NB4 (cell line): Measurements from ENCODE around the gene ARID5A.

Experiments
- DNase-seq: peaks from one replicate; pipeline ENCODE4 v3.0.0; 2010; ENCODE audit warnings: low read depth
- H3K4me3 ChIP-seq: one replicate; pipeline ENCODE4 v1.5.1; 2011; ENCODE audit warnings: mild to moderate bottlenecking, low read depth, low read length, moderate library complexity
- MYC ChIP-seq: IDR thresholded peaks from 2 replicates; pipeline ENCODE4 v1.6.1; 2011; ENCODE audit warnings: low read depth, low read length
- POLR2A ChIP-seq: IDR thresholded peaks from 2 replicates; pipeline ENCODE4 v1.6.1; 2011; ENCODE audit warnings: mild to moderate bottlenecking; ENCODE audit not compliant: insufficient read length; ENCODE audit errors: extremely low read depth
- TF ChIP-seq, protein P1 (sequence below): IDR thresholded peaks from 2 replicates; pipeline ENCODE4 v1.6.1; 2011; ENCODE audit warnings: low read depth, low read length
- TF ChIP-seq, protein P2 (sequence below): IDR thresholded peaks from one replicate; pipeline ENCODE4 v1.5.1; 2012; ENCODE audit warnings: low read depth, low read length

ARID5A gene

DNA sequence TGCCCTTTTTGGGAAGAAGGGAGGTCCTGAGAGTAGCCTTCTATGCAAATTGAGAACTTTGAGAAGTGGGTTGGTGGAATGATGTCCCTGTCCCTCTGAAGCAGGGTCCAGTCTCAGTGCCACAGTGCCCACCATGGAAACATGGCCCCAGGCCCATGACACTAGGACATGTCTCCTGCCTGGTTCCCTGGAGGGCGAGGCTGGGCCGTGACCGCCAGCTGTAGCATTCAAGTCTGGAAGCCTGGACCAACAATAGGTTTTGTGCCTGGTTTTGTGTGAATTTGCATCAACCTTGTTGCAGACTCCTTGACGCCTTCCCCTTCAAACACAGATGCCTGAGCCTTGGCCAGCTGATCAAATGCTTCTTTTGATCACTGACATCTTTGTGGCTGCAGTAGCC is 27.5 kb downstream of the ARID5A start:
- no peak for DNase-seq
- no peak for TF ChIP-seq MYC
- H3K4me3 ChIP-seq = no peak overlapping the region

DNA sequence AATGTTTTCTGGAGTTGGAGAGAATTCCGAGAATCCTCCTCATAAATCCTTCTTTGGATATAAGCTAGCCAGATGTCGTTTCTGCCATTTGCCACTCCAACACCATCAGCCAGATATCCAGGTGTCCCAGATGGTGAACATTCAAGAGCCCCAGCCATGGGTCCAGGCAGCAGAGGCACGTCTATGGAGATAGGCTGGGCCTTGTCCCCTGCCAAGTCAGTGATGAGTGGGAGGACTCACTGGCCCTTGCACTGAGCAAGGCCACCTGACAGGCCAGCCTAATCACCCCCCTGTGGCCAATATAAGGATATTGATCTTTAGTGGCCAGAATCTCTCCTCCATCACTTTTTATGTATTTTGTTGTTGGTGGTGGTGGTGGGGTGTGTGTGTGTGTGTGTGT is 28.0 kb downstream of the ARID5A start:
- TF ChIP-seq MYC = no peak

DNA sequence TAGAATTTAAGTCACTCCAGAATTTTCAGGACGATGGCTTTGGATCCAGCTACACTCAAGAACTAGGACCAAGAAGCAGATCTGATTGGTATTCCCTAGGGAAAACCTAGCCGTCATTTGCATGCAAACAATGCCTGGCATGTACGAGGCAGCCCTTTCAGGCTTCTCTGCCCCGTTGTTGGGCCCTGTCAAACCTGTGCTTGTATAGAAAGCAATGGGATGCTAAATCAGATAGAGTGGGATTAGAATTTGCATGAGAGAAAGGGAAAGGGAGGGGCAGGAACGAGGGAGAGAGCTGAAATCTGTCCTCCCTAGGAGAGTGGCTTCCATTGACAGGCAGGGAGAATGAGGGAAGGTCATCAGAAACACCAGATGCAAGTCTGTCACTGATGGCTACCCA is 28.6 kb downstream of the ARID5A start:
- no peak overlapping the region for H3K4me3 ChIP-seq
- TF ChIP-seq POLR2A (no peak), MYC (no peak)
- TF ChIP-seq, protein P1, sequence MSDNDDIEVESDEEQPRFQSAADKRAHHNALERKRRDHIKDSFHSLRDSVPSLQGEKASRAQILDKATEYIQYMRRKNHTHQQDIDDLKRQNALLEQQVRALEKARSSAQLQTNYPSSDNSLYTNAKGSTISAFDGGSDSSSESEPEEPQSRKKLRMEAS = no peak
- TF ChIP-seq, protein P2, sequence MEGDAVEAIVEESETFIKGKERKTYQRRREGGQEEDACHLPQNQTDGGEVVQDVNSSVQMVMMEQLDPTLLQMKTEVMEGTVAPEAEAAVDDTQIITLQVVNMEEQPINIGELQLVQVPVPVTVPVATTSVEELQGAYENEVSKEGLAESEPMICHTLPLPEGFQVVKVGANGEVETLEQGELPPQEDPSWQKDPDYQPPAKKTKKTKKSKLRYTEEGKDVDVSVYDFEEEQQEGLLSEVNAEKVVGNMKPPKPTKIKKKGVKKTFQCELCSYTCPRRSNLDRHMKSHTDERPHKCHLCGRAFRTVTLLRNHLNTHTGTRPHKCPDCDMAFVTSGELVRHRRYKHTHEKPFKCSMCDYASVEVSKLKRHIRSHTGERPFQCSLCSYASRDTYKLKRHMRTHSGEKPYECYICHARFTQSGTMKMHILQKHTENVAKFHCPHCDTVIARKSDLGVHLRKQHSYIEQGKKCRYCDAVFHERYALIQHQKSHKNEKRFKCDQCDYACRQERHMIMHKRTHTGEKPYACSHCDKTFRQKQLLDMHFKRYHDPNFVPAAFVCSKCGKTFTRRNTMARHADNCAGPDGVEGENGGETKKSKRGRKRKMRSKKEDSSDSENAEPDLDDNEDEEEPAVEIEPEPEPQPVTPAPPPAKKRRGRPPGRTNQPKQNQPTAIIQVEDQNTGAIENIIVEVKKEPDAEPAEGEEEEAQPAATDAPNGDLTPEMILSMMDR = no peak
- DNase-seq = no peak

More for the DNA sequence above, 28.0 kb downstream of the ARID5A start:
- H3K4me3 ChIP-seq = no peak overlapping the region
- DNase-seq = no peak

DNA sequence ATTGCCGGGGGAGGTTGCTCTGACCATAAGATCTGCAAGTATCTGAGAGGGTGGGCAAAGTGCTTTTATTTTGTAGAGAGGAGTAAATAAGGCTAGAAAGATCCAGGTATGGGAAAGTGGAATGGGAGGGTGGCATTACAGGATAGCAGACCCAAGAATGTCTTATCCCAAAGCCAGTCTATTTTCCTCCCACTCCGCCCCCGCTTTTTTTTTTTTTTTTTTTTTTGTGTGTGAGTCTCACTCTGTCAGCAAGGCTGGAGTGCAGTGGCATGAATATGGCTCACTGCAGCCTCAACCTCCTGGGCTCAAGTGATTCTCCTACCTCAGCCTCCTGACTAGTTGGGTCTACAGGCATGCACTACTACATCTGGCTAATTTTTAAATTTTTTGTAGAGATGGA is 31.5 kb downstream of the ARID5A start:
- no peak overlapping the region for H3K4me3 ChIP-seq
- DNase-seq = no peak
- TF ChIP-seq MYC (no peak), POLR2A (no peak)
- TF ChIP-seq, protein P1 = no peak
- TF ChIP-seq, protein P2 = no peak

DNA sequence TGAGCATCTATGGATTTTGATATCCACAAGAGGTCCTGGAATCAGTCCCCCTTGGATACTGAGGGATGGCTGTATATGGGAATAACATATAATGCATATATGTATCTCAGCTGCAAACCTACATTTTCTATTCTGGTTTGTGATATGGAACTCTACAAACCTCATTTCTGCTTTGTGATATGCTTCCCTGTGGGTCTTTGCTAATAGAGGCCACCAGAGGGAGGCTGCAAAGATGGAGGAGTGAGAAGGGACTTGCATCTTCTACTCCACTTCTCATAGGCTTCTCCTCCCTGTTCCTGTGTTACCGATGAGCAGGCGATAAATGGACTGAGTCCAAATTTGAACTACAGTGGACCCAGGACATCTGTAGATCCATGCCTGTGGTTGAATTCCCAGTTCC is 37.8 kb downstream of the ARID5A start:
- DNase-seq = no peak
- H3K4me3 ChIP-seq = no peak overlapping the region
- no peak for TF ChIP-seq POLR2A
- TF ChIP-seq, protein P1 = no peak
- TF ChIP-seq MYC = no peak
- TF ChIP-seq, protein P2 = peak; percentile 23

DNA sequence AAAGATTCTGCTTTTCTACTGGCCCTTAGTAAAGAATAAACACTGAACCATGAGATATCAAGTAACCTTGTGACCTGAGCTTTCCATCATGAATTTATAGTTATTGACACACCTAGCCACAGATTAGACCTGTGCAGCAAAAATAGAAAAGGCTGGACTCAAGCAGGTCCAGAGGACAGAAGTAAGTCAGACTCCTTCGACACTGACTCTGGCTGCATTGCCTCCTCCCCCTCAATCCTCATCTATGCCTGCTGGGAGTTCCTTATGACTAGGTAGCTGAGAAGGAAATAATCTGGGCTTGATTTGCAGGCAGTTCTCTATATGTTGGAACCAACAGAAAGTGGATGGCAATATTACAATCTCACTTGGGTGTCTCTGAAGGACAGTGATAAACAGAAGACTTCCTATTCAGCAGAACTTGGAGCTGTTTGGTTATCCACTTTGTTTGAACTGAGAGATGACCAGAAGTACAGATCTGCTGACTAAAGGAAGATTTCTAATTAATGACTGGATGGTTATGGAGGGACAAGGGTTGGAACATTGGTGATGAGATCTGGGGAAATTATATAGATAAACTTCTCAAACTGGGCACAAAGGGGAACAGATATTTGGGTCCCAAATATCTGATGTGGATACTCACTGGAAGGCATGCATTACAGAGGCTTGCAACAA is 39.4 kb downstream of the ARID5A start:
- no peak overlapping the region for H3K4me3 ChIP-seq
- TF ChIP-seq POLR2A (no peak), MYC (no peak)
- TF ChIP-seq, protein P2 = no peak
- TF ChIP-seq, protein P1 = no peak
- DNase-seq = no peak

DNA sequence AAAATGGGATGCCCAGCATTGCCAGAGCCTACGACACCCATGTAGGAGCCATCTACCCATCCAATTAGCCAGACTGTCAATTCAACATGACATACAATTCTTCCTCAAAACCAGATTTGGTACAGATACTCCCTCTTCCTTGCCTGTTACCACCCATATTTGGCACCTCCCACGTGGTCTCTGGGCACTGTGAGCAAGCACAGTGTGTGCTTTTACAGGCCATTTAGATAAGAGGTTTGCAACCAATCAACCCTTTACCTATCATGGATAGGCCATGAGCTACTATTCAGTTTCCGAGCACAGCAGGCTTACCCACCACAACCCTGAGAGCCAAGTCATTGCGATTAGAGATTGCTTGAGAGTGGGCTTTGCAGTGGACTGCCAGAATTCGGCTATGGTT is 40.9 kb downstream of the ARID5A start:
- TF ChIP-seq, protein P2 = no peak
- TF ChIP-seq, protein P1 = no peak
- TF ChIP-seq MYC (no peak), POLR2A (no peak)
- H3K4me3 ChIP-seq = no peak overlapping the region
- no peak for DNase-seq
